DMS79 (cell line): ENCODE results near the gene SSU72.
A peak's percentile ranks its signal among the peaks of the same experiment; 100 is the strongest.
"Not testable (repeated sequence)": the region's sequence is repeated elsewhere in the genome, so short reads cannot be mapped to it uniquely, and the experiment has no call there.

Experiments used
- DNase-seq: peaks from one replicate; lab custom pipeline; 2025; lab: John Stamatoyannopoulos, UW

The SSU72 gene

GRCh38 chr1:1595341-1595740 is 20.7 kb upstream of the SSU72 start:
- DNase-seq = not testable (repeated sequence)

- DNase-seq = no peak
These were observed 20.1 kb upstream of the SSU72 start for GRCh38 chr1:1594602-1595260.

DNA sequence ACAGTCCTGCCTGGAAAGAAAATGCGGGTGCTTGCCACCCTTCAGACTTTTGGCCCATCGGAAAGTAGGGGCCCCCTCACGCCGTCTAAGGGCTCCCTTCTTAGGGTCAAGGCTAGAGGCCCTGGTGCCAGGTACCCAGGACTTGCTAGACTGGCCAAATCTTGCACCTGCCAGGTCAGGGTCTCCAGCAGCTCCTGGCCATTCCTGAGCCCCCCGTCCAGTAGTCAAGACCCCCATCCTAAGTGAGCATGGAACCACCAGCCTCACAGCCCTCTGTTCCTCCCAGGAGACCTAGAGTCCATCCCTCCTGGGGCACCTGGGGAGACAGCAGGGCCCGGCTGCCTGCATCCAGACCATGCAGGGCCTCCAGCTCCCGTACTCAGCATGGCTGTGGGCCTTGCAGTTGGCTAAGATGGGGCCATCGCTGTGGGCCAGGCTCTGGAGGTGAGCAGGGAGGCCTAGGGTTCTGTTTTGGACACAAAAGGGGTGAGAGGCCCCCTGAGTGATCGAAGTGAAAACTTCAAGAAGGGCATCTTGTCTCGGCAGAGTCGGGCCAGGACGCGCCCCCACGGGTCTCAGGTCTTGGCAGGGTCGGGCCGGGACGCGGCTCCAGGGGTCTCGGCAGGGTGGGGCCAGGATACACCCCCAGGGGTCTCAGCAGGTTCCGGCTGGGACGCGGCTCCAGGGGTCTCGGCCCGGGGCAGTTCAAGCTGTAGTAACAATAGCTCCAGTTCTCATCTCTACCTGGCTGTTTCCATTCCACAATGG is 19.4 kb upstream of the SSU72 start:
- no peak for DNase-seq

GRCh38 chr1:1591452-1591851 is 16.8 kb upstream of the SSU72 start:
- no peak for DNase-seq

GRCh38 chr1:1583347-1584010 is 8.8 kb upstream of the SSU72 start:
- no peak for DNase-seq

- DNase-seq = no peak
These were observed 8.1 kb upstream of the SSU72 start for GRCh38 chr1:1582585-1583346.

GRCh38 chr1:1578371-1578940 is 3.8 kb upstream of the SSU72 start:
- no peak for DNase-seq

DNA sequence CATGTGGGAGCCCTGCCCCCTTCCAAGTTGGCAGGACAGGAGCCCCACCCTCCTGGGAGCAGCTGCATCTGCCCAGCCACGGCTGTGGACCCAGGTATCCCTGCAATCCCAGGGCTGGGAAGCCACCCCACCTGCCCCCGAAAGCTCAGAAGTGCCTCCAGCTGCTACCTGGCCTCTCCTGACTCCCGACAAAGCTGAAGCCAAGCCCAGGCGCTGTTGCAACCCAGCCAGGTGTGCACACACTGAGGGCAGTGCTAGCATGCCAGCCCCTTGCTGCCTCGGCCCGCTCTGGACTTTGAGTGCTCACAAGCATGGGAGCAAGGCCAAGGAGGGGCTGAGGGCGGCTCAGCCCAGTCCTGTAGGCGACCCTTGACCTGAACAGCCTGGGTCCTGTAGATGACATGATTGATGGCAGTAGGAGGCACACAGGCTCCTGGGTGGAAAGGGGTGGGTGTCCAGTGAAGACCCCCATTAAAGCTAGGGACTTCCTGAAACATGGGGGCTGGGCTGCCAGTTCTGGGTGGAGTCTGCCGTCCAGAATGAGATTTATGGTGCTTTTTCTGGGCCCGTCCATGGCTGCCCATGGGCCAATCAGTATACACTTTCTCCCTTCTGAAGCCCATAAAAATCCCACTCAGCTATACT is 2.8 kb upstream of the SSU72 start:
- DNase-seq = no peak

DNA sequence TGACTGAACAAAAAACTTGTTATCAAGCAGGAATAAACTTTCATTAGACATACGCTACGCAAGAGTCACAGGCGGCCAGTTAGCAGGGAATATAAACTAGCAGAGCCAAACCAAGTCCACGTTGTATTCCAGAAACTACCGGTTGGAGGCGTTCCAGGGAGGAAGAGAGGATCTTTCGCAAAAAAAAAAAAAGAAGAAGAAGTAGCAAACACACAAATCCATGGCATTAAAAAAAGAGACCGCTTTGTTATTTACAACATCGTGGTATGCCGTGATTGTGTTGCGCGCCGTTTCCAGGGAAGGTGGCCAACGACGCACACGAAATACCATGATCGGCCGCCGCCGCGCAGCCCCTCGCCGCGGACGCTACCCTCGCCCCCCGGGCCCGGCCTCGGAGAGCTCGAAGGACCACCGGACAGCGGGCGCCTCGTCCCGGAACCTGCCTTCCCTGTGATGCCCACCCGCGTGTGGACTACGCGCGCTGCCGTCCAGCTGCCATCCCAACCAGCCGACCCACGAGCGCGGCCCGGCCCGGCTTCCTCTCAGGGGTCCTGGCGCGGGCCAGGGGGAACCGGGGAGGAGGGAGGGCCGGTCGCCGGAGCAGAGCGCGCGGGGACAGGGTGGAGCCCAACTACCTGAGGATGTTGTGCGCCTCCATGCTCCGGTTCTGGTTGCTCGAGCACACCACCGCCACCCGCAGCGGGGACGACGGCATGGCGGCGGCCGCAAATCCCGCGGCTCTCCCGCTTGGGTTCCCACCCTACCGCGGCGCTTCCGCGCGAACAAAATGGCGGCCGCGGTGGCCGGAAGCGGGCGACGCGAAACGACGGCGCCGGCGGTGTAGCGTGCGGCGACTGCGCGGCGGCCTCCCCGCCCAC is 581 bp downstream of the SSU72 start:
- DNase-seq = peak; percentile 45

- DNase-seq = no peak
These were observed 5.3 kb downstream of the SSU72 start for GRCh38 chr1:1569341-1569740.

DNA sequence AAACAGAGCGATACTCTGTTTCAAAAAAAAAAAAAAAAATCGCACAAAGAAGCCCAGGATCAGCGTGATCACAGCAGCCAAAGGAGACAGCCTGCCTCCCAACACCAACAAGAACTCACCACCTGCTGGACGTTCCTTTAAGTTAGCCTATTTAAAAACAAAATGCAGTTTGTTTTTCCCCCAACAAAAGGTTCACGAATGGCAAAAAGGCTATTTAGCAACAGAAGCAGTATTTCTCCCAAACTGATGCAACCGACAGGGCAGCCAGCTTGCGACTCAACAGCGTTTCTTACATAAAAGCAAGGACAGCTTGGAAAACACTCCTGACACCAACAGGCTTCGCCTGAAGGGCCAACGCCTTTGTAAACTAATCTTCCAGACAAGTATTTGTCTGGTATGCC is 6.8 kb downstream of the SSU72 start:
- no peak for DNase-seq

DNA sequence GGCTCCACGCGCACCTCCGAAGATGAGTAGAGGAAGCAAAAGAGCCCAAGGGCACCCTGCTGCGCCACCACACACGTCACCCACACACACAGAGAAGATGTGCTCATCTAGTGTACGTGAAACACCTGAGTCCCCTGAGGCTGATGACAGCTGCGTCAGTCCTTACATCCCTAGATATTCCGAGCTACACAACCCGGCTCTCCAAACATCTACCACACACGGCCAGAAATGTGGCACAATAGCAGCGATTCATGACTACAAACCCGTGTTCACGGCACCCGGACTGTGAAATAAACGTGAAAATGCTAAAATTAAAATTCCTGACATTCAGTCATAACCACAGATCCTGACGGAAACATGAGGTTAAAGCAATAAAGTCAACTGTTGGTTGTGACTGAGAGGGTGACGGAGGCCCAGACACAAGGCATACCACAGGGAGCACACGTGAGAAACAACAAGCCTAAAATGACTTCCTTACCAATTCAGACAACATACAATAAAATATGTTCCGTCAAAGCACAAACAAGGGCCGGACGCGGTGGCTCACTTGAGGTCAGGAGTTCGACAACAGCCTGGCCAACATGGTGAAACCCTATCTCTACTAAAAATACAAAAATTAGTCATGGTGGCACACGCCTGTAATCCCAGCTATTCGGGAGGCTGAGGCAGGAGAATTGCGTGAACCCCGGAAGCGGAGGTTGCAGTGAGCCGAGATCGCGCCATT is 7.3 kb downstream of the SSU72 start:
- no peak for DNase-seq

GRCh38 chr1:1565340-1565739 is 9.3 kb downstream of the SSU72 start:
- no peak for DNase-seq

DNA sequence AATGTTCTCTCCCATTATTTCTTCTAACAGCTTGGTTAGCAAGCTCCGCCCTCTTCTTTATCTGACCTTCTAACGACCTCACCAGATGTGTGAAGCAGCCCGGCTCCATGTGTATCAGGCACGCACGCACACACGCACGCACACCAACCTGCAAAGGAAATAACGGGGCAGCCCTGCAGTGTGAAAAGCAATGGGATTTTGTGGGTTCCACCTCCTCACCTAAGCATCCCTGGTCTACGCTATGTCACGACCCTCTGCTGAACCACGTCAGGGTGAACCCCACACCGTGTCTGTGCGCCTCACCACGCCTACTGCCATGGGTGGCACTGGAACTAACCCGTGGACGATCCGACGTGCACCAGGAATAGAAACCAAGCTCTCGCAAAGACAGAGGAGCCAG is 10.4 kb downstream of the SSU72 start:
- no peak for DNase-seq

DNA sequence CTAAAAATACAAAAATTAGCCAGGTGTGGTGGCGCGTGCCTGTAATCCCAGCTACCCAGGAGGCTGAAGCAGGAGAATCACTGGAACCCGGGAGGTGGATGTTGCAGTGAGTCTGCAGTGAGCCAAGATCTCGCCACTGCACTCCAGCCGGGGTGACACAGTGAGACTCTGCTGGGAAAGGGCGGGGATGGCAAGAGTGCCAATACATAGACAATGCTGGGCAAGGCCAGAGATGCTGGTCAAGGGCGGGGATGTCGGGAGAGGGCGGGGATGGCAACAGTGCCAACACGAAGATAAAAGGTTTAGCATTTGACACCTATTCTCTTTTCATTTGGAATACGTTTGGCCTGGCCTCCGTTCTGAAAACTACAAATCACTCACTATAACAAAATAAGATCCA is 11.0 kb downstream of the SSU72 start:
- no peak for DNase-seq

GRCh38 chr1:1562556-1563195 is 12.0 kb downstream of the SSU72 start:
- DNase-seq = no peak

- no peak for DNase-seq
These were observed 12.7 kb downstream of the SSU72 start for GRCh38 chr1:1561801-1562470.

- no peak for DNase-seq
These were observed 14.5 kb downstream of the SSU72 start for GRCh38 chr1:1560178-1560577.

DNA sequence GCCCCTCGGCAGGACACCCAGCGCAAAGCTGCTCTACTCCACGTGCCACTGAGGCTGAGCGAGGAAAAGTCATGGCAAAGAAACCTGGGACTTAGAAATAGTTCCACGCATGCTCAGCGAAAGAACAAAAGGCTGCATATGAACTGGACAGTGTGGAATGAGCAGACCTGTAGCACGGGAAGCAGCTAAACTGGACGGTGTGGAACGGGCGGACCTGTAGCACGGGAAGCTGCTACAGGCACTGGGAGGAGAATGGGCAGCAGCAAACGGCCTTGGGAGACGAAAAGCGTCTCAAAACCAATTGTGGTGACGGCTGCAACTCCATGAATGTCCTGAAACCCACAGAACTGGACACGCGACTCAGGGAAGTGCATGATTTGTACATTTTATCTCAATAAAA is 15.6 kb downstream of the SSU72 start:
- no peak for DNase-seq
